ENCODE measurements around the gene ADGRV1.
"Not testable (repeated sequence)": the region's sequence is repeated elsewhere in the genome, so short reads cannot be mapped to it uniquely, and the experiment has no call there.

ADGRV1 gene

GRCh38 chr5:91038180-91038808, 479.7 kb downstream of the ADGRV1 start:
- no peak for DNase-seq

DNA sequence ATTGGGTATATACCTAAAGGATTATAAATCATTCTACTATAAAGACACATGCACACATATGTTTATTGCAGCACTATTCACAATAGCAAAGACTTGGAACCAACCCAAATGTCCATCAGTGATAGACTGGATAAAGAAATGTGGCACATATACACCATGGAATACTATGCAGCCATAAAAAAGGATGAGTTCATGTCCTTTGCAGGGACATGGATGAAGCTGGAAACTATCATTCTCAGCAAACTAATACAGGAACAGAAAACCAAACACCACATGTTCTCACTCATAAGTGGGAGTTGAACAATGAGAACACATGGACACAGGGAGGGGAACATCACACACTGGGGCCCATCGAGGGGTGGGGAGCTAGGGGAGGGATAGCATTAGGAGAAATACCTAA, 482.5 kb downstream of the ADGRV1 start:
- DNase-seq: not testable (repeated sequence)

DNA sequence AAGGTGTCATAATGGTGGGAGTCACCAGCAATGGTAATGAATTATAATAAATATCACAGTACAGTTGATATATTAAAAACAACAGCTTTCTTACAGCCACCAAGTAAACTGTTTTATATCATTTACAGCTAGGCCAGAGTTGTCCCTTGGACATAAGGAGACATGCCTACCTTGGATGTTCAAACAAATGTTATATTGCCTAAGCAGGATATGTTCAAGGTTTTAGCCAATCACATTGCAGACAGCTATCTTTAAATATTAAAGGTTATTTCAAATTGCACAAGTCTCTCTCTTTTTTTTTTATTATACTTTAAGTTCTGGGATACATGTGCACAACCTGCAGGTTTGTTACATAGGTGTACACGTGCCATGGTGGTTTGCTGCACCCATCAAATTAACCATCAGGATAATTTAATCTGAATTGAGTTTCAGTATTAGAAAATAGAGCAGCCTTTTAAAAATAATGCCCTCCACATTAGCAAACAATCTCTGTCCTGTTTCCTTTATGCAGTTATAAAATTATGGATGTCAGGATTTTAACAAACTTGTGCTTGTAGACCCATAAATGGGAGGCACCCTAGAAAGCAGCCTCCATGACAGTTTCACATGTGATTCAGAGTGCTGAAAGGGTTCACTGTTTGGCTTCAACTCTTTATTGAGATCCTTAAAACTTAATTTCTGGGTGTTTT, 483.8 kb downstream of the ADGRV1 start:
- no peak for DNase-seq

GRCh38 chr5:91042936-91043255, 484.3 kb downstream of the ADGRV1 start:
- DNase-seq: no peak

DNA sequence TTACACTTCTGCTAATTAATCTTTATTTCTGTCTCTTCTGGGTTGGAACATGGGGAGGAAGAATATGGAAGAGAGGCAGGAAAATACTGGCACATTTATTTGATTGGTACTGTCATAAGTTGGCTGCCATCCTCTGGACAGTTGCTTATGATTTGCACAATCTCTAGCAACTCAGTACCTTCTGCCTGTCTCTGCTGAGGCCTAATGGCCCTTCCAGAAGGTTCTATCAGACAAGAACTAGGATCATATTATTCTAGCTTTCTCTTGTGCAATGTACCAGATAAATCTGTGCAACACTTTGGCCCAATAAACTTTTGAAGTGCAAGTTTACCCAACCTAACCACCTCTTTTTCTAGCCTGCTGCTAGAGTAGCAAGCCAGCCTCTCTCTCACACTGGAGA, 489.5 kb downstream of the ADGRV1 start:
- DNase-seq: no peak

DNA sequence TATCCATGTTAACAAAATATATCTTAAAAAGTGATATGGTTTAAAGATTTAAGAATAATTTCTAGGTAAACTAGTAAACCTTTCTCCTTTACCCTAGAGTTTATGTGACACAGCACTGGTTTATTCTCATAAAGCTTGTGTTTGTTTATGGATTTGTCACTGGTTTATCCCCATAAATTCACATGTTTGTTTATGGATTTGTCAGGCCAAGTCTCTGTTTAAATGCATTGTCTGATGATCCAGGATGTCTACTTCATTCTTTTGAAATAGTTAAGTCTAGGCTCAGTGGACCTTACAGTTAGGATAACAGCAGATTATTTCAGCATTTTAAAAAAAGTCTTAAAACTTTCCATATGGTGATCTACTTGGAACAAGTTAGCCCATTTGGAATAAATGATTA, 490.5 kb downstream of the ADGRV1 start:
- DNase-seq: no peak

DNA sequence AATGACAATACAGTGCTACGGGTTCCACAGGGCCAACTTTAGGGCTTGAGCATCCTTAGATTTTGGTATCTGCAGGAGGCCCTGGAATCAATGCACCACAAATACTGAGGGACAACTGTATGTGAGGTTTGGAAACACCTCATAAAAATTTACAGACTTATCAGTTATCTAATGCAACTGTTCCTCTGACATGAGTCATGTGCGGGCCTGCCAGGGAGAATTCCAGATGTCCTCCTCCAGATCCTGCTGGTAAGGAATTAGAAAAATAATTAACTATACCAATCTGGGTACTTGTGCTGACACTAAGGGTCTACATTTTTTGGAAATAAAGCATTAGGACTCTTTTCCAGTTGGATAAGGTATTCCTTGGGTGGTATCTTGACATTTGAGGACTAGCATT, 491.2 kb downstream of the ADGRV1 start:
- no peak for DNase-seq

DNA sequence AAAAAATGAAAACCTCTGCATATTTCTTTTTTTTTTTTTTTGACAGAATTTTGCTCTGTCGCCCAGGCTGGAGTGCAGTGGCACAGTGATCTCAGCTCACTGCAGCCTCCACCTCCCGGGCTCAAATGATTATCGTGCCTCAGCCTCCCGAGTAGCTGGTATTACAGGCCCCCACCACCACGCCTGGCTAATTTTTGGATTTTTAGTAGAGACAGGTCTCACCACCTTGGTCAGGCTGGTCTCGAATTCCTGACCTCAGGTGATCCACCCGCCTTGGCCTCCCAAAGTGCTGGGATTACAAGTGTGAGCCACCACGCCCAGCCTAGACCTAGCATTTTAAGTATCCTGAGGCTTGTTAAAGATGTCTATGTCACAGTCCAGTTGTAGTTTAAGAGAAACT, 493.8 kb downstream of the ADGRV1 start:
- not testable (repeated sequence) for DNase-seq

- no peak for DNase-seq
Measured at GRCh38 chr5:91052977-91053740, 494.6 kb downstream of the ADGRV1 start.

GRCh38 chr5:91053741-91054025, 495.1 kb downstream of the ADGRV1 start:
- DNase-seq: no peak

DNA sequence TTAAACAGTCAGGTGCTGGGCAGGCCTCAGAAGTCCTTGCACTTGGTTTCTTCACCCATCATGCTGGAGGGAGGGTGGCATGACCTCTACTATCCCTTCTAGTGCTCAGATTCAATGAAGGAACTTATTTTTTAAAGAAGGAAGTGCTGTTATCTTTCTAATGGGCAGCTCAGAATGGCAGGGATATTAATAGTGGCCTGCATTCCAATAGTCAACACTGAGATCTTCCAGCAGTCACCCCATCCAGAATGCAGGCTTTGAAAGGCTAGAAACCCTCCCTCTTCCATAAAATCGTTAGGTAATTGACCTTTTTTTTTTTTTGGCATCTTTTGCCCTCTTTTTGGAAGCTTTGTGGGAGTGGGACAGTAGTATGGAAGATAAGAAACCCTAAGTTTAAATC, 499.6 kb downstream of the ADGRV1 start:
- no peak for DNase-seq

DNA sequence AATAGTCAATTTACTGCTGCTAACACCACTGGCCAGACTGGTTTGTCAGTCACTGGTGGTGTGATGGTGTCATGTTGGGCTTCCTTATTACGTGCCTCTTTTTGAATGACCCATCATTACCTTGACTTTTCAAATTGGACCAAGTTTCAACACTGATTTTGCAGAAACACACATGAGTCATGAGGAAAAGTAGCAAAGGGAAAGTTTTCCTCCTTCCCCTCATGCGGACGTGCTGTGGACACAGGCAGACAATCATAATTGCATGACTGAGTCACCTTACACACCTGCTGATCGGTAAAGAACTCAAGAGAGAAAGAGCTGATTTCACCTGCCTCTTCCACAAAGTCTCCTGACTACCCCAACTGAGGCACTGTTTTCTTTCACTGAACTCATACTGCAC, 500.0 kb downstream of the ADGRV1 start:
- DNase-seq: no peak

- DNase-seq: no peak
Measured at GRCh38 chr5:91059409-91059808, 500.8 kb downstream of the ADGRV1 start.

DNA sequence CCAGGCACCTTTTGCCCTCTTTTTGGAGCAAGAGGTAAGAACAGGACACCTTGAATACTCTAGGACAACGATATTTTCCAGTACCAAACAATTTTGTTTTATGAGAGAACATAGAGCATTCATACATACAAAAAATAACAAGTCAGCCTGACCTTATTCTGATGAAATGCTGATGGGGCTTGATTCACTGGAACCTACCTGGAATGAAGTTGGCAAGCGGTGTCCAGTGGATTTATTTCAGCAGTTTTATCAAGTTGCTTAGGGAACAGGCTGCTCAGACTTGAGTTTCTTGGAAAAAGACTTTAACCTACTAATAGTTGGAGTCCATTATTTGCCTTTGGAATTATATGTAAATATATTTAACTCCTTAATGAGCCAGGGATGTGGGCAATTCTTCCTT, 502.5 kb downstream of the ADGRV1 start:
- no peak for DNase-seq

GRCh38 chr5:91061946-91062562, 503.5 kb downstream of the ADGRV1 start:
- no peak for DNase-seq

GRCh38 chr5:91063098-91063690, 504.6 kb downstream of the ADGRV1 start:
- DNase-seq: not testable (repeated sequence)

GRCh38 chr5:91065496-91065895, 506.9 kb downstream of the ADGRV1 start:
- no peak for DNase-seq

DNA sequence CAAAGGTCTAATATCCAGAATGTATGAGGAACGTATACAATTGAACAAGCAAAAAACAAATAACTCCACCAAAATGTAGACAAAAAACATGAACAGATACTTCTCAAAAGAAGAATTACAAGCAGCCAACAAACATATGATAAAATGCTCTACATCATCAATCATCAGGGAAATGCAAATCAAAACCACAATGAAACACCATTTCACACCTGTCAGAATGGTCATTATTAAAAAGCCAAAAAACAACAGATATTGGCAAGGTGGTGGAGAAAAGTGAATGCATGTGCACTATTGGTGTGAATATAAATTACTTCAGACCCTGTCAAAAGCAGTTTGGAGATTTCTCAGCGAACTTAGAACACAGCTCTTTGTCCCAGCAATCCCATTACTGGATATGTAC, 510.8 kb downstream of the ADGRV1 start:
- no peak for DNase-seq

DNA sequence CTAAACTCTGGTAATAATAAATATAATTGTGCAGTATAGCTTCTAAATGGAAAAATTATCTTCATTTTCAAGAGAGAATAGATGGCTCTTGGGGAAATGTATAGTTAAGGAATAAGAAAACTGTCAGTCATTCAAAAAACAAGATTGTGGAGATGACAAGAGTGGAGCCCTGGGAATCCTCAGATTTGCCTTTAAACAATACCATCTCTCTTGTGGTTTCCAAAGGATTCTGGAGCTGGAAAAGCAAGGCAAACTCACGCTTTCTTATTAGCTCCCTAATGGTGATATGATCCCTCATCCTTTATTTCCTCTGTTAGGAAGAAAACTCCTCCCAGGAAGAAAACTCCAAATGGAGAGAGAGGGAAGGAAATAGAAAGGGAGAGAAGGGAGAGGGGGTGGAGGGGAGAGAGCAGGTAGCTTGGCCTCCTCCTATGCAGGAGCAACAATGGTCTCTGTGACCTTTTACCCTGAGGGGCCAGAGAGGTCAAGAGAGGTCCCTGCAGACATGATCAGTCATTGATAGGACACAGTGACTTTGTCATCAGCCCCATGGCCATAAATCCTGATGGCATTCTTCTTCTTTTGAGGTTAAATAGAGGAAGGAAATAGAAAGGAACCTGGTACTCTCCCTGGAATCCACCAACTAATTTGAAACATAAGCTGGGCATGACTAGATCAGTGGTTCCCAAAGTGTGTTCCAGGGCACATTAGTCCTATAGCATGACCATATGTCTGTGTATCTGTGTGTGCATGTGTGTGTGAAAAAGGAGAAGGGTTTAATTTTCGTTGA, 512.4 kb downstream of the ADGRV1 start:
- DNase-seq: no peak

DNA sequence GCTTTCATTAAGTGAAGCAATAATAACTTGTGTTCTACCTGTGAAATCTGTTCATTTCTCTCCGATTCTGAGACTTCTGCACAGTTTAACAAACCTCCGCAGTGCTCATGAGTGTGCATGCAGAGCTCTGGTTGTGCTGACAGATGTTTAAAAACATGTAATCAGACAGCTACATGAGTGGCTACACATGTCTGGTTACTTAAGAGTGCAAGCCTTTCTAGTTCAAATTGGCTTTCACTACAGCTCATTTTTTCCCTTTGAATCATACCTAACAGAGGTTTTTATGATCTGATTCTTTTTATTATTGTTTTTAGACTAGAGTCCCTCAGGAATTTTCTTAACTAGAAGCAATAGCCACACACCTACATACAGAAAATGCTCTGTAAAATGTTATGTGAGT, 514.3 kb downstream of the ADGRV1 start:
- DNase-seq: no peak

DNA sequence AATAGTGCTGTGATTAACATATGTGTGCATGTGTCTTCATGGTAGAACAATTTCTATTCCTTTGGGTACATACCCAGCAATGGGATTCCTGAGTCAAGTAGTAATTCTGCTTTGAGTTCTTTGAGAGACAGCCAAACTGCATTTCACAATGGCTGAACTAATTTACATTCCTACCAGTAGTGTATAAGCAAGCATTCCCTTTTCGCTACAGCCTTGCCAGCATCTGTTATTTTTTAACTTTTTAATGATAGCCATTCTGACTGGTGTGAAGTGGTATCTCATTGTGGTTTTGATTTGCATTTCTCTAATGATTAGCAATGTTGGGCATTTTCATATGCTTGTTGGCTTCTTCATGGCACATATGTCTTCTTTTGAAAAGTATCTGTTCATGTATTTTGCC, 516.0 kb downstream of the ADGRV1 start:
- no peak for DNase-seq

DNA sequence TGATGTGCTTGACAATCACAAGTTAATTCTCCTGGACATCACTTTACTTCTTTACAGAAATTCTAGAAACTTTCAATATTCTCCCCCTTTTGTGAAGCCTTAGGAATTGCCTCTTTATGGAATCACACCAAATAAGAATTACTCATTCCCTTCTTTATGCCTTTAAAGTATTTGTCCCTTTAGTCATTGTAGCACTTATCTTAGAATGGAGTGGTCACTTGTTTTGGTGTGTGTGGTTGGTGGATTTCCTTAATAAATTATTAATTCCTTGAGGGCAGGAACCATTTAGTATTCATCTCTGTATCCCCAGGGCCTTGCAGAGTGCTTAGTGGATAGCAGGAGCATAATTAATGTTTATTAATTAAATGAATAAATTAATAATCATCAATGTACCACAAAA, 517.5 kb downstream of the ADGRV1 start:
- DNase-seq: no peak

DNA sequence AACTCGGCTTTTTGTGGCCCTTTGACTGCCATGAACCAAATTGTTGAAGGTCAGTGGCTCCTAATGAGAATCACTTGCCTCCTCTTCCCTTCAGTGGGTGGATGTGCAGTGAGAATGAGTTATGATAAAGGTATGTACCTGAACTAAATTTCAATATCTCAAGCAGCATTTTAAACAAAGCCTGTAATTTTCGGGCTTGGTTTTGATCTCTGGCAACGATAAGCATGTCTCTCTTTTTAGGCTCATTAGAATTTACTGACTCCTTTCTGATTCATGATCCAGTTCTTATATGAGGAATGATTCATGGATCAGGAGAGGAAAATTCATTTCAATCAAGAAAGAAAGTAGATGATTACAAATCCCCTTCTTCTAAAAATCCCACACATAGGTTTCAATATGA, 519.0 kb downstream of the ADGRV1 start:
- DNase-seq: no peak

Measured in activated CD4-positive, alpha-beta T cell treated with anti-CD3 and anti-CD28 coated beads for 48 hours (primary cell).